AG10803 (cell line): ENCODE results near the gene UNC5C.

Source experiments
- DNase-seq: peaks from one replicate; pipeline ENCODE4 v3.0.0; 2010; ENCODE audit warnings: low read depth
- H3K4me3 ChIP-seq: 2 replicates; pipeline ENCODE4 v1.5.1; 2011; ENCODE audit warnings: mild to moderate bottlenecking, low read length, control low read depth
- TF ChIP-seq, protein P1 (sequence below): conservative IDR thresholded peaks from 2 replicates; pipeline ENCODE4 v1.5.1; 2011; ENCODE audit warnings: mild to moderate bottlenecking, low read length, control low read depth, inconsistent platforms

UNC5C gene

DNA sequence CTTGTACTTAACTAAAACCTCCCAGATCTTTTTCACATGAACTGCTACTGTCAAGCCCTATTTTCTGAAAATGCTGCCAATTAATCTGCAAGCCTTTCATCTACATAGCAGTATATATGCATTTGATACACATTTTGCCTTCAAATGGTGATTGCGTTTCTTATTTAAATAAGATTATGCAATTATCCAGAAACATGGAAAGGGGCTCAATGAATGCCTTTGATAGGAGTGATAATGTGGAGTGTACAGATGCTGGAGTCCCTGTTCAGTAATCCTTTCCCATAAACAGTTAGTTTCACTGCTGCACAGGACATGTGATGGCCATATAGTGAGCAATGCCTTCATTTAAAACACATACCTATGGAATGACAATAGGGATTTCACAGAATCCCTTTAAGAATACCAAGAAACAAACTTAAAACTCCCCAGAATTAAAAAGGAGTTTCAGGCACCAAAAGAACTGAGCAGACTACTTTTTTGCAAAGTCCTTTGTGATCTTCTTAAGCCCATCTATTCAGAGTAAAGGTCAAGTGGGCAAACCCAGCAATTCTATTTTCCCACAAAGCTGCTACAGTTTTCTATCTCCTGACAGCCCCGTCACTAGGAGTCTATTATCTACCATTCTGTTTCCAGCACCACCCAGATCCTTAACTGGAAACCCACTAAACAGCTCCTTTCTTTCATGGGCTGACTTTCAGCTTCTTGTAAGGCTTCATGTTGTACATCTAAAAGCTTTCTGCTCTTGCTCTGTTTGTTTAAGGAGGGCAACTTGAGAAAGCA, 120.3 kb downstream of the UNC5C start:
- DNase-seq: no peak
- TF ChIP-seq, protein P1, sequence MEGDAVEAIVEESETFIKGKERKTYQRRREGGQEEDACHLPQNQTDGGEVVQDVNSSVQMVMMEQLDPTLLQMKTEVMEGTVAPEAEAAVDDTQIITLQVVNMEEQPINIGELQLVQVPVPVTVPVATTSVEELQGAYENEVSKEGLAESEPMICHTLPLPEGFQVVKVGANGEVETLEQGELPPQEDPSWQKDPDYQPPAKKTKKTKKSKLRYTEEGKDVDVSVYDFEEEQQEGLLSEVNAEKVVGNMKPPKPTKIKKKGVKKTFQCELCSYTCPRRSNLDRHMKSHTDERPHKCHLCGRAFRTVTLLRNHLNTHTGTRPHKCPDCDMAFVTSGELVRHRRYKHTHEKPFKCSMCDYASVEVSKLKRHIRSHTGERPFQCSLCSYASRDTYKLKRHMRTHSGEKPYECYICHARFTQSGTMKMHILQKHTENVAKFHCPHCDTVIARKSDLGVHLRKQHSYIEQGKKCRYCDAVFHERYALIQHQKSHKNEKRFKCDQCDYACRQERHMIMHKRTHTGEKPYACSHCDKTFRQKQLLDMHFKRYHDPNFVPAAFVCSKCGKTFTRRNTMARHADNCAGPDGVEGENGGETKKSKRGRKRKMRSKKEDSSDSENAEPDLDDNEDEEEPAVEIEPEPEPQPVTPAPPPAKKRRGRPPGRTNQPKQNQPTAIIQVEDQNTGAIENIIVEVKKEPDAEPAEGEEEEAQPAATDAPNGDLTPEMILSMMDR: no peak
- no peak overlapping the region for H3K4me3 ChIP-seq

DNA sequence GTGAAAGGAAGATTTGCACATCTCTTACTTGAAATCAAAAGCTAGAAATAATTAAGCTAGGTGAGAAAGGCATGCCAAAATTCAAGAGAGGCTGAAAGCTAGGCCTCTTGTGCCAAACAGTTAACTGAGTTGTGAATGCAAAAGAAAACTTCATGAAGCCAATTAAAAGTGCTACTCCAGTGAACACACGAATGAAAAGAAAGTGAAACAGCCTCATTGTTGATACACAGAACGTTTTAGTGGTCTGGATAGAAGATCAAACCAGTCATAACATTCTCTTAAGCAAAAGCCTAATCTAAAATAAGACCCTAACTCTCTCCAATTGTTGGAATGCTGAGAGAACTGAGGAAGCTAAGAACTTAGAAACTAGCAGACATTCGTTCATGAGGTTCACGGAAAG, 122.3 kb downstream of the UNC5C start:
- TF ChIP-seq, protein P1: no peak
- H3K4me3 ChIP-seq: no peak overlapping the region
- no peak for DNase-seq

DNA sequence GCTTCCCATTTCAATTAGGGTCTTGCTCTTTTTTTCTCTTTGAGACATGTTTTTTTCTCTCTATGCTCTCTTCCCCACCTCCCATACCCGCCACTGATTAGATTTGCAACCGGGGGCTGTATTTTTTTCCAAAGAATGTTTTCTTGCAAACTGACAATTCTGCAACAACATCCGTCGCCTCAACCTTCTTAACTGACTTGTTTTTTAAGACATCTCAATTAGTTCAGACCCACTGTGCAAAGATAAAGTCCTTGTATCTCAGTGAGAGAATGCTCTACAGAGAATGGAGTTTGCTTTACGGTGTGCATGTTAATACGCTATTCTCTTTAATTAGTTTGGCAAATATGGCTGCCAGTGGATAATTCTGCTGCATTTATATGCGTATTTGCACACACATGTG, 126.3 kb downstream of the UNC5C start:
- H3K4me3 ChIP-seq: no peak overlapping the region
- TF ChIP-seq, protein P1: no peak
- DNase-seq: no peak

DNA sequence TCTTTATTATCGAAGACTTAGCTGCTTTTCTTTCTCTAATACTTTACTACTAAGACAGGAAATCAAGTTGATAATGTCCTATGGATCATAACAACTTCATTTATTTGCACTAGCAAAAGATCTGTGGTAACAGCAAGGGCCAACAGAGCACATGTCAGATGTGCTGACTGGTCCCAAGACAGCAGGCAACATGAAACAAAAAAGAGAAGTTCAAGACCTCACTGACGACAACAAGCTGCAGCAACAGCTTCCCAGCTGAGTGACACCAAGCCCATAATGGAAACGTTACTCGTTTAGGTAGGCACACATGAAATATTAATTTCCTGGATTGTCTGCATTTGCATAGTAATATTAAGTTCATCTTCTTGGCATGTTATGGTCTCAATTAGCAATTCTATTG, 126.9 kb downstream of the UNC5C start:
- TF ChIP-seq, protein P1: no peak
- no peak overlapping the region for H3K4me3 ChIP-seq
- DNase-seq: no peak

DNA sequence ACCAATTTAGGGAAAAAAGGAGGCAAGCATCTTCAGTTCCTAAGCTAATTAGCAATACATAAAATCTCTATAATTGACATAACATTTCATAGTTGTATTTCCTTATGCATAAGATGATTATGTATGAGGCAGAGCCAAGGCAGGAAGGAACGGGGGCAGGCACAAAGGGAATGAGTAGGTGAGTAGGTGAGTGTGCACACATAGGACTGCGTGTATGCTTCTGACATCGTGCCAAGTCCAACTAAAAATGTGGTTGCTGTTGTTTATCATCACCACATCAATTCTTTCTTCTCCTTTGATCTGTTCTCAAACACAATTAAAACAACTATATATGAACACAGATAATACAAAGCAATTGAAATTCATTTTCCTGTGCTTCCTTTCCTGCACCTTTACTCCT, 131.2 kb downstream of the UNC5C start:
- TF ChIP-seq, protein P1: no peak
- DNase-seq: no peak
- H3K4me3 ChIP-seq: no peak overlapping the region

DNA sequence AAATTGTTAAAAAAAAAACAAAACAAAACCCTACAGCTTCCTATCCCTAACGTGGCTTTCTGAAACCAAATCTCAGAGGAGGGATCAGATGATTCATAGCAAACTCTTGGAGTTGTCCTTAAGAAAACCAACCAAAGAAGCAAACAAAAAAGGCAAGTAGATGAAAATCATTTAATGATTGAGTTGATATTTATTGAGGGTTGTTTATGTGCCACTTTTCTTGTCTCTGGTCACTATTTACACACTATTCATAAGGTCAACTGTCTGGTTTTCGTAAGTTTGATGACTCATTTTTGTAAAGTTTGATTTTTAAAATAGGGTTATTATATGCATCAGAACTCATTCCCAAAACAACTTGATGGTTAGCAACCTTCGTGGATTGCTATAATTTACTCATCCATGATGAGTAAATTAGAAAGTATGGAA, 133.4 kb downstream of the UNC5C start:
- TF ChIP-seq, protein P1: no peak
- H3K4me3 ChIP-seq: no peak overlapping the region
- DNase-seq: no peak

DNA sequence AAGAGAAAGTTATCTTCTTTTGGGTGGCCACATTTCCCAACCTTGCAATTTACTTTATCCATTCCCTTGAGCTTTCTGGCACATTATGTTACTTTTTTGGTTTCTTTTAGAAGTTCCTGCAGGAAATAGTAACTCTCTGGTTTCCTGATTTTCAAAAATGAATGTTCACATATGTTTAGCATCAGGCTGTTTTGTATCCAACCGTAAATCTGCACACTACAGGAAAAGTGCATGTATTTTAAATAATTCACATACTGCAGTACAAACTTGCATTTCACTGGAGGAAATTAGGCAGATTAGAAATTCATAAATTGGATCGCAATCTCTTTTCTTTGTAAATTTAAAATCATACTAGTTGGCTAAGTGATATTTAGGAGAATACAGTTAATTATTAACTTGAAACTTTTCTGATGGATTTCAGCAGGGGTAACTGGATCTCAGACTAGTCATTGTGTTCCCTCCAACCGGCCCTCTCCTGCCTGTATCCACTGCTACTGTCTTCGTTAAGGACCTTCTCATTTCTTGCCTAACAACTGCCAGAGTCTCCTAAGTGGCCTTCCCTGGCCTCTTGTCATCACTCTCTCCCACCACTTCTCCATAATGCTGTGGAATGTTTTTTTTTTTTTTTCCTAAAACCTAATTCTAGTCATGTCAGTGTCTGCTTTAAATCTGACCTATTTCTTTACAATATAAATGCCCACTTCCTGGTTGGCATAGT, 137.2 kb downstream of the UNC5C start:
- TF ChIP-seq, protein P1: no peak
- no peak overlapping the region for H3K4me3 ChIP-seq
- DNase-seq: no peak
